Erythroblast (primary cell): ENCODE results near the gene RAD51B.

ENCODE experiments used
- GATA1 ChIP-seq: IDR thresholded peaks from 2 replicates; pipeline ENCODE4 v1.6.1; 2011; ENCODE audit warnings: low read depth, mild to moderate bottlenecking, control low read depth, low read length, moderate library complexity
- POLR2A ChIP-seq: IDR thresholded peaks from 2 replicates; pipeline ENCODE4 v1.6.1; 2011; ENCODE audit warnings: mild to moderate bottlenecking, low read length

GRCh38 chr14:68210729-68211299 is 391.2 kb downstream of the RAD51B start:
- TF ChIP-seq POLR2A (peak; percentile 15), GATA1 (no peak)
